Activated CD4-positive, CD25-positive, alpha-beta regulatory T cell treated with anti-CD3 and anti-CD28 coated beads, Interleukin-2, amount 50 U/mL, for 72 hours (primary cell): ENCODE measurements around the gene ACTL9.

ENCODE experiments used
- DNase-seq: peaks from one replicate; pipeline ENCODE4 v3.0.0; 2021

ACTL9 gene

DNA sequence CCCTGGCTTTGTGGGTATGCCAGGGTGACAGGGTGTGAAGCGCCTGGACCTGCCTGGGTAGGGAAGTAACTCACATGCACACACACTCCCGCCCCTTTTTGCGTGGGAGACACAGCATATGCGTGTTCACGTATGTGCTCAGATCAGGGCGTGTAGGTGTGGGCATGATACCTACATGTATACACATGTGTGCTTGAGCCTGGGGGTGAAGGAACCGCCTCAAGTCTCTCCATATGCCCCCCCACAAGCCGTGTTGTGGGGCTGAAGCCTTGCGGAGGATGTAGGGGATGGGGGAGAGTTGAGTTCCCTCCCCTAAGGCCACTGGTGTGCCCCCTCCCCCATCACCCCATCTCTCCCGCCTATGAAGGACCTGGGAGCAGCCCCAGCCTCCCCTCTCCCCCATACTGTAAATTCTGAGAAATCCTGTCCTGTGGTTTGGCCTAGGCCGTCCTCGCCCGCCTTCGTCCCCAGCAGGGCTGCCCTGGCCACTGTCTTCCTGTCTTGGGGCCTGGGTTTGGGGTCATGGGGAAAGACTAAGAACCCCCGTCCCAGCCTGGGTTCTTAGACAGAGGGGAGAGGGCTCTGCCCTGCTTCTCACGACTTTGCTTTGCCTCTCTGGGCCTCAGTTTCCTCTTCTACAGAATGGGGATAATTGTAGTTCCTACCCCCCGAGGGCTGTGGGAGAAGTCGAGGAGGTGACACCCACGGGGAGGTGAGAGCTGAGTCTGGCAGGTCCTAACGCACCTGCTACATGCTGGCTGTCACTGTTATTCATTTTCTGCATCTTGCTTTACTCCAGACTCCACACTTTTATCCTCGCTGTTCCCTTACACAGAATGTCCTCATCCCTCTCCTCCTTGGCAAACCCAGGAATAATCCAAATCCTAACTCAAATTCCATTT, 14.3 kb downstream of the ACTL9 start:
- no peak for DNase-seq

DNA sequence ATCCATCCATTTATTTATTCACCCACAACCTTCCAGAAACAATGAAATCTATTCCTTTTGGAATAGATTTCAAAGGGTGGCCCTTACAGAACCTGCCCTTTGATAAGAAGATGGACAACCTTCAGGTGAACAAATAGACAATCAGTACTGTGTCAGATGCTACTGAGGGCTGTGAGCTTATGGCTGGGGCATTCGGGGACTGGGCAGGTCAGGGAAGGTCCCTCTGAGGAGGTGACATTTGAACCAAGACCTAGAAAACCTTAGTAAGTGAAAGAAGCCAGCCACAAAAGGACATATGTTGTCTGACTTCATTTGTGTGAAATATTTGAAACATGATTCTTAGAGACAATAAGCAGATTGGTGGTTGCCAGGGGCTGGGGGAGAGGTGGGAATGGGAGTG, 15.7 kb downstream of the ACTL9 start:
- no peak for DNase-seq

DNA sequence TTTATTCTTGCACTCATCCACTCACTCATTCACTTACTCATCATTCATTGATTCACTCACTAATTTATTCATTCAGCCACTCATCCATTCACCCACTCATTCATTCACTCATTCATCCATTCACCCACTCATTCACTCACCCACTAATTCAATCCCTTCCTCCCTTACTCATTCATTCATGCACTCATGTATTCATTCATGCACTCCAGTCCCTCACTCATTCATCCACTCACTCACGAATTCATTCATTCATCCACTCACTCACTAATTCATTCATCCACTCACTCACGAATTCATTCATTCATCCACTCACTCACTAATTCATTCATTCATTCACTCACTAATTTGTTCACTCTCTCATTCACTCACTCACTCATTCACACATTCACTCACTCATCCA, 16.1 kb downstream of the ACTL9 start:
- DNase-seq, result no peak

DNA sequence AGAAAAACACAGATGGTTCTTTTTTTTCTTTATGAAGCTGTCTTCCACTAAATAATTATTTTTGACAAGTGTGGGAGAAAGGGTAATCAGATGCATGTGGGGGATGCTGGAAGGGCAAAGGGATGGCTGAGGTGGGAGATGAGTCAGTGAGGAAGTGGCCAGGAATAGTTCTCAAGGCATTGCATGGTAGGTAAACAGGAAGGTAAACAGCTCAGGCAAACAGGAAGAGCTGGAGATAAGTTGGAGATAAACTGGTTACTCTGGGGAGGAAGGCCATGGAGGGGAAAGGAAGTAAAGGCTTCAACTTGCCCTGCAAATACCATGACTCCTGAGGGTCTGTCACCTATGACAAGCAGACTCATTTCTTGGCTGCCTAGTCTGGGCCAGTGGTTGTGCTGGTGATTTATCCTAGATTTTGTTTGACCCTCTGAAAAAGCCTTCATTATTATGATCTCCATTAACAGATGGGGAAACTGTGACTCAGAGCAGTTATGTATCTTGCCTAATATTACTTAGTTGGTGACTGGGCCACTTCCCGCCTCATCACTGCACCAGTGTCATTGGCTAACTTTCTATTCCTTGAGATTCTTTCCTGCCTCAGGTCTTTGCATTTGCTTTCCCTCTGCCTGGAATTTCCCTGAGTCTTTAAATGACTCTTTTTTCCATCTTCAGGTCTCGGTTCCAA, 17.1 kb downstream of the ACTL9 start:
- no peak for DNase-seq

DNA sequence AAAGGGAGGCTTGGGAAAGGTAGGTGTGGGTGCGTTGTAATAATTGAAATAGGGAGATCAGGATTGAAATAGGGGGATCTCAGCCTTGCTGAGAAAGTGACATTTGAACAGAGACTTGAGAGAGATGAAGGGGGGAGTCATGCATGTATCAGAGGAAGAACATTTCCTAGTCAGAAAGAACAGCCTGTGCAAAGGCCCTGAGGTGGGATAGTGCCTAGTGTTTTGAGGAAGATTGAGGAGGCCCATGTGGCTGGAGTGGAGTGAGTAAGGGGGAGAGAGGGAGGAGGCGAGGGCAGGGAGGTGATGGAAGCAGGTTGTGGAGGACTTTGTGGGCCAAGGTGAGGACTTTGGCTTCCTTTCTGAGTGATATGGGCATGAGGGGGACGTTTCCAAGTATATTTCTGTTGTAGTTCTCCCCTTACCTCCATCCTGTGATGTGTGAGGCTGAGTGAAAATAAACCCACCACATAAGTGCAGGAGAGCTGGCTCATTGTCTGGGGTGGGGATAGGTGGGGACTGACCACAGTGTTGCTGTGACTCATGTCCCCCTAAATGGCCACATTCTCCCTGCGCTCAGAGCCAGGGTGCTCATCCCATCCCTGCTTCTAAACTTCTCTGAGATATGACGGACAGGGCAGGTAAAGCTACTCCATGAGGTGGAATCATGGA, 17.8 kb downstream of the ACTL9 start:
- no peak for DNase-seq

DNA sequence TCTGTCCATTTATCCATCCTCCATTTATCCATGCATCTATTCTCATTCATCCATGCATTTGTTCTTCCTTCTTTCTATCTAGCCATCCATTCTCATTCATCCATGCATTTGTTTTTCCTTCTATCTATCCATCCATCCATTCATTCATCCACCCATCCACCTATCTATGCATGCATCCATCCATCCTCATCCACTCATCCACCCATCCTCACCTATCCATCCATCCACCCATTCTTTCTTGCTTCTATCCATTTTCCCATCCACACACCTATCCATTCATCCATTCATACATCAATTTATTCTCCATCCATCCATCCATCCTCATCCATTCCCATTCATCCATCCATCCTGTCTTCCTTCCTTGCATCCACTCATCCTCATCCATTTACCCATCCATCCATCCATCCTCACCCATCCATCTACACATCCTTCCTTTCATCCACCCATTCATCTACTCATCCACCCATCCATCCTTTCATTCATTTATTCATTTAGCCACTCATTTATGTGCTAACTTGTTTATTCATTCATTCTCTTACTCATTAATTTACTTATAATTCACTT, 20.3 kb downstream of the ACTL9 start:
- DNase-seq, result no peak

DNA sequence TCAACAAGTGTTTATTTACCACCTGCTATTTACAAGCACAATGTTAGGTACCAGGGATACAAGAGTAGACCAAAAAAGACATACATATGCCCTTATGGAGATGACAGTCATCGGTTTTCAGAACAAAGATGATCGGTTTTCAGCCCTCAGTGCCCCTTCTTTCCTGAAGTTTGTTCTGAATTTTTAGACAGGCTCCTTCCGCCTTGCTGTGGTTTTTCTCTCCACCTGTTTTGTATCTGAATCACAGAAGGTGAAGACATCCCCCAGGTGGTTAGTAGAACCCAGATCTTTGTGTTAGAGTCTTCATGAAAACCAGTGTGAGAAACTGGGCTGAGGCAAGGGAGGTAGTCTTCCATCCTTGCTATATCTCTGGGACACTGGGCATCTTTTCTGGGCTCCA, 23.5 kb downstream of the ACTL9 start:
- DNase-seq, result no peak

DNA sequence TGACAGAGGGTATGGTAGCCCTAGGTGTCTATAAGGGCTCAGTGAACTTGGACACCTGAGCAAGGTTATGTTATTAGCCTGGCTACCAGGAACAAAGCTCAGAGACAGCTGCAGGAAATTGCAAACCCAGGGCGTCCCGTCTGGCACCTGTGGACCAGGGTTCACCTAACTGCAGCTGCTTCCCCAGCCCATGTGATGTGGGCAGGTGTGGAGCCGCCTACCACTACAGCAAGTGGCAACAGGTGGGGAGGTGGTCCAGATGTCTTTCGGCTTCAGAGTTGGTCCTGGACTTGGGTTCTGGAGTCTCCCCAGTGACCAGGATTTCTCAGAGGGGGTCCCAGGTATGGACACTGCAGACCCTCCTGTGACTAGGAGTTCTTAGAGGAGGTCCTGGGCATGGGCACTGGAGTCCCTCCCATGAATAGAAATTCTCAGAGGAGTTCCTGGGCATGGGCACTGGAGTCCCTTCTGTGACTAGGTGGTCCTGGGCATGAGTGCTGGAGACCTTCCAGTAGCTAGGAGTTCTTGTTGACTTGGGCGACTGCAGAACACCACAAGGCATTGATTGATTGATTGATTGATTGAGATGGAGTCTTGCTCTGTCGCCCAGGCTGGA, 25.2 kb downstream of the ACTL9 start:
- no peak for DNase-seq

DNA sequence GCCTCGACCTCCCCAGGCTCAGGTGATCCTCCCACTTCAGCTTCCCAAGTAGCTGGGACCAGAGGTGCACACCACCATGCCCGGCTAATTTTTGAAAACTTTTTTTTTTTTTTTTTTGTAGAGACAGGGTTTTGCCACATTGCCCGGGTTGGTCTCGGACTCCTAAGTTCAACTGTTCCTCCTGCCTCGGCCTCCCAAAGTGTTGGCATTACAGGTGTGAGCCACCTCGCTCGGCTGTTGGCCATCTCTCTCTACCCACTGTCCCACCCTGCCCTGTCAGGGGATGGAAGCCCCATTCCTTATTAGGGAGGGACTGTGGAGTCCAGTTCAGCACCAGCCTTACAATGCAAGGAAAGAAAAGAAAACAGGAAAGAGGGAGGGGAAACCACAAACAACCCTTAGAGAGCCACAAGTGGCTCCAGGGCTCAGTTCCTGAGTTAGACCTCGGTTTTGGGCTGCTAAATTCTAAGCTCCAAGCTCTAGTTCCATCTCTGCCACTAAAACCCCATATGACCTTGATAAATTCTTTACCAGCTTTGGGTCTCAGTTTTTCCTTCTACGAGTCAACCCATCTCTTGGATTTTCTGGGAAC, 31.7 kb downstream of the ACTL9 start:
- no peak for DNase-seq

DNA sequence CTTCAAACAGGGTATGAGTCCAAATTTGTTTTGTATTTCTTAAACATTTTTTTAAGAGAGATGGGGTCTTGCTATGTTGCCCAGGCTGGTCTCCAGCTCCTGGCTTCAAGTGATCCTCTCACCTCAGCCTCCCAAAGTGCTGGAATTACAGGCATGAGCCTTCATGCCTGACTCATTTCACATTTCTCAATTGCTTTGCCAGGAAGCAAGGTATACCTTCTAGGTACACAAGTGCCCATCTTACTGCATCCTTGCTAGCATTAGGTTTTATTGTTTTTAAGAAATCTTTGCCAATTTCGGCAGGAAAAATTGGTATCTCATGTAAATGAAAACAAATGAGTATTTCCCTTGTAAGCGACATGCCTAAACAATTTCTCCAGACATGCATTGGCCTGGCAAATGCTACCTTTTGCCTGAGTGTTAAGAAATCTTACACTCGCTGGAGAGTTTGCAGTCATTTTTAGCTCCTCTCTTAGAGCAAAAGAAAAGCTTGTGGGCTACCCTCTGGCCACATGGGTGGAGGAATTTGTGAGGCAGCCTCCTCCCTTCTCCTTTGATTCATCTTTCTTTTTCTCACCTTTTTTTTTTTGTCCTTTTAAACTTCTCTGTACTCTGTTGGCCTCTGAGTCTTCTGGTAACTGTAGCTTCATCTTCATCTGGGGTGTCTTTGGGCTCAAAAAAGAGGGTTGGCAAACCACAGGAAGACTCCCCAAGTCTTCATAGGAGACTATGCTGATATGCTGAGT, 33.0 kb downstream of the ACTL9 start:
- DNase-seq, result no peak

DNA sequence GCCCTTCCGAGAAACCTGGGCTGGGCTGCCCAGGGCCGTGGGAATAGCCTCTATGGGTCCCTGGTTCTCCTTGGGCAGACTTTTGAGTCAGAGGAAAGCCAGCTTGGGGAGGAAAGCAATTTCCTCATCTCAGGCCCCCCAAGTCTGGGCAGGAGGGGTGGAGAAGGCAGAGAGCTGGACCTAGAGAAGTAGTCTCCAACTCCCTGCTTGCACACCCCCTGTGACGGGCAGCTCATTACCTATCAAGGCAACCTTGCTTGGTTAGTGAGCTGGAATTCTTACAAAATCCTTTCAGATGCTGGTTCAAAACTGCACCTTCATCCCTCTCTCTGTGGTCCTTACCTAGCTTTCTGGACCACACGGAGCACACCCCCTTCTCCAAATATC, 33.9 kb downstream of the ACTL9 start:
- DNase-seq, result no peak

DNA sequence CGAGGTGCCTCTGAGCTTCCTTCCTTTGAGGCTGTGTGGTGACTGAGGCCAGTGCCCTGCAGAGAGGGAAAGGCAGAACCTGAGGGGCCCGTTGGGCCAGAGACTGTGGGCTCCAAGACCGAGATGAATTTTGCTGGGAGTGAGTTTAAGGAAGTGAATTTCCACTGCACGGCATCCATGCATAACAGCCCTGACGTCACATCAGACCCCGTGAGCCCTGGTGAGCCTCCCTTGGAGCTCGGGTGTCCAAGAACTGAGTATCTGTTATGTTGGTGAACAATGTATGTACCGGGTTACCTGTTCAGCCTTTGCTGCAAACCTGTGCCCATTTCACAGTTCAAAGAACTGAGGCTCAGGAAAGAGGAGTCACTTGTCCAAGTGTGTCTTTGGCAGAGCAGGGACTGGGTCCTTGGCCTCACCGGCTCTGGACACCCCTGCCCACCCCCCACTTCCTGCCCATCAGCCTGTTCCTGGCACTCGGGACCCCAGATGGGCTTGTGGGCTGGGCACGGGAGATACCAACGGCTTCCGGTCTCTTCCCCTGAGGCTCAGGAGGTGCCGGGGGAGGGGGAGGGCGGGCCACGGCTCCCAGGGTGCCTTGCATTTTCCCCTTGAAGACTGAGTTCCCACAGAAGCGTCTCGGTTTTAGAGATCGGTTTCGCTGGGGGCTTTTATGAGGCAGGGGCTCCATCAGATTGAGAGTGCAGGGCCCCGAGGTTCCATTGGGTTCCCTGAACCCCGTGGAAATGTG, 34.5 kb downstream of the ACTL9 start:
- no peak for DNase-seq

DNA sequence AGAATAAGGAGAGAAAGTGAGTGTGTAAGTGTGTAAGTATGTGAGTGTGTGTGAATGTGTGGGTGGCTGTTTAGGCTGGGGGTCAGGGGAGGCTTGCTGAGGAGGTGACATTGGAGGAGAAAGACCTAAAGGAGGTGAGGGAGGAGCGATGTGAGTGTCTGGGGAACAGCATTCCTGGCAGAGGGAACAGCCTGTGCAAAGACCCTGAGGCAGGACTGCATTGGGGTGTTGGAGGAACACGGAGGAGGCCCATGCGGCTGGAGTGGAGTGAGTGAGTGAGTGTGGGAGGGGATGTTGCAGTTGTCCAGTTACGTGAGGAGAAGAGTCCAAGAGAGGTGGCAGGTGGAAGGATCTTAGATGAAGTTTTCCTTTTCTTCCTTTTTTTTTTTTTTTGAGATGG, 36.3 kb downstream of the ACTL9 start:
- no peak for DNase-seq

DNA sequence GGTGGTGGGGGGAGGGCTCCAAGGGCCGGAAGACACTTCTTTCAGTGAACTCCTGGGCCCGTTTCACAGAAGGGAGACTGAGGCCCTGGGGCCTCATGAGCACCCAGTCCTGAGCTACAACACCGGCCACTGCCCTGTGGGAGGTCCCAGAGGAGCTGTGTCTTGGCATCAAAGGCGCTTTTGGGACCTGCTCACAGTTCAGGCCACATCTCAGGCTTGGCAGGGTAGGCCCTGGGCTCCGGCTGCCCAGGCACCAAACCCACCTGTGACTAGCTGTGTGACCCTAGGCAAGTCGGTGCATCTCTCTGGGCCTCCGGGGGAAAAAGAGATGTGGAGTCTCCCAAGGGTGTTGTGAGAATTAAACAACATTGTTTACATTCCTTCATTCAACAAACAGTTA, 38.7 kb downstream of the ACTL9 start:
- no peak for DNase-seq

DNA sequence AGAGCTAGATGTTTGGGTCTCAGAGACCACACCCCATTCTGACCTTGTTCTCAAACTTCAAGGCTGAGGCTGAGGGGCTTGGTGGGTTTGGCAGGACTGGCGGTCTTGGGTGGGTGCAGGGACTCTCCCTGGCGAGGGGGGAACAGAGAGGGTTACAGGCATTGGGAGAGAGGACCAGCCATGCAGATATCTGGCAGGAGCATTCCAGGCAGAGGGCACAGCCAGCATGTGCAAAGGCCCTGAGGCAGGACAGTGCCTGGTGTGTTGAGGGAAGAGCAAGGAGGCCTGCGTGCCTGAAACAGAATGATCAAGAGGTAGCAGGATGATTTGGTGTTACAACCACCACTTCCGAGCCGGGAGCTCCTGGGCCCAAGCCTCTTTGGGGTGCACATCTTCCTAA, 40.7 kb downstream of the ACTL9 start:
- DNase-seq, result no peak

DNA sequence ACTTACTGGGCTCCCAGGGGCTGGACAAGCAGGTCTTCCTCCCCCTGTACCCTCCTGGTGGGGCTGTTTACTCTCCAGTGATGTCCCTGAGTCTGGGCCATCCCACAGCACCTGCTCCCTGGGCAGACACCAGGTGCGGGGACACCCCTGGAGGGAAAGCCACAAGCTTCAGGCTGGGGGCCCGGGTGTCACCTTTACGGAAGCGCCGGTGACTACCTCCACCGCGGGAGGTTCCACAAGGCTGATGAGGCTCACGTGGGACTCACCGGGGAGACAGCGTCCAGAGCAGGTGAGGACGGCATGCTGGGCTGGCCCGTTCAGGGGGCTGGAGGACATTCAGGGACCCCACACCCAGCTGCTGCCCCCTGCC, 43.3 kb downstream of the ACTL9 start:
- no peak for DNase-seq

DNA sequence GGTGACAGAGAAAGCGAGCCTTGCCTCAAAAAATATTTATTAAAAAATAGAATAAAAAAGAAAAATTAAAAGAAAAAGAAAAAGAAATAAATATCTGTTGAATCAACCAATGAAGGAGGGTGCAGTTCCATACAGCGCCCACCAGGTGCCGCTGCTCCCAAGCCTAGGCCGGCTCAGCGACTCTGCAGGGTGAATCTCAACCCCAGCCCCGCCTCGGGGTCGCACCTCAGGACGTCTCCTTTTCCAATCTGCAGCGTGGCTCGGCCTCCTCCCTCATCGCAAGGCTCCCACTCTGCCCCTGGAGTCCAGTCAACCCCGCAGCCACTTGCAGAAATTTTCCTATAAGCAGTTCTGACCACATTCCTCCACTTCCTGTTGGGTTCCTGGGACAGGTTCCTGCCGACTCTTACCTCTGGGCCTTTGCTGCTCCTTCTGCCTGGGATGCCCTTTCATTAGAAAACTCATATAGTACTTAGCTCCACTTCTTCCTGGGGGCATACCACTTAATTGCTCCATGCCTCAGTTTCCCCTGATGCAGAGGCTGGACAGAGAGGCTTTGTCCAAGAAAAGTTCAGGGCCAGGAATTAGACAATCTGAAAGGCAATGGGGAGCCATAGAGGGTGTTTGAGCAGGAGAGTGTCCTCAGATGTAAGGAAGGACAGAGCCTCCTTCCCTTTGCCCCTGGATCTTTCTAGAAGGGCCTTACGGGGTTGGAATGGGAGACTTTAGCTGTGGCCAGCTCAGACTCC, 43.8 kb downstream of the ACTL9 start:
- DNase-seq, result peak; percentile 75

DNA sequence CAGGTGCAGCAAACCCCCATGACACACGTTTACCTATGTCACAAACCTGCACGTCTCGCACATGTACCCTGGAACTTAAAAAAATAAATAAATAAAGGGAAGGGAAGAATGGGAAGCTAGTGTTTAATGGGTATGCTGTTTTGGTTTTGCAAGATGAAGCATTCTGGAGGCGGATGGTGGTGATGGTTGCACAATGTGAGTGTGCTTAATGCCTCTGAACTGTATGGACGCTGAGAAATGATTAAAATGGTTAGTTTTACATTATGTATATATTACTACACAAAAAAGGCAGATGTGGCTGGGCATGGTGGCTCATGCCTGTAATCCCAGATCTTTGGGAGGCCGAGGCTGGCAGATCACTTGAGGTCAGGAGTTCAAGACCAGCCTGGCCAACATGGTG, 50.4 kb downstream of the ACTL9 start:
- DNase-seq, result no peak
